B cell (primary cell): ENCODE data around the gene POLR3K. TPM values are rescaled to one million over a fixed set of nuclear protein-coding genes. Genes with fewer than 3 reads are reported as not detected.

ENCODE experiments used
- ATAC-seq: fragments of 200-7000 bp; cut with Tn5 transposase; one replicate; pipeline ENCODE4 v1.10.0; 2021; ENCODE audit warnings: low read depth, mild to moderate bottlenecking, moderate number of reproducible peaks, moderate library complexity
- CTCF ChIA-PET: fragments of 350-600 bp; sonication (Branson Sonifier 250); formaldehyde crosslinking; loops from one replicate; lab custom pipeline; 2021; ENCODE audit warnings: antibody characterized with exemption, inconsistent platforms; lab: Charles Lee
- POLR2A ChIA-PET: fragments of 350-600 bp; sonication (Branson Sonifier 250); formaldehyde crosslinking; loops from one replicate; lab custom pipeline; 2021; ENCODE audit warnings: antibody characterized with exemption; lab: Charles Lee
- DNase-seq: peaks from one replicate; pipeline ENCODE4 v3.0.0; 2013
- H2AFZ ChIP-seq: 2 replicates; pipeline ENCODE4 v1.6.1; 2012; ENCODE audit warnings: mild to moderate bottlenecking, low read depth, low read length; ENCODE audit not compliant: insufficient read depth, poor library complexity, severe bottlenecking
- H3K27ac ChIP-seq, 2 donors: 1 replicate in 1 of 2; 2 replicates in 1 of 2; pipeline ENCODE4 v1.5.1; 2012 to 2013; ENCODE audit warnings: low read length in 2 of 2, mild to moderate bottlenecking in 2 of 2, moderate library complexity in 1 of 2
- H3K27me3 ChIP-seq, 4 experiments: fragments of 200-600 bp in 1 of 4; sonication (generic) in 1 of 4; replicated peaks in 1 of 4; 1 replicate in 2 of 4; 2 replicates in 2 of 4; pipeline versions ENCODE4 v1.6.1 to v1.7.0; 2013 to 2016; ENCODE audit warnings: low read length in 3 of 4, mild to moderate bottlenecking in 2 of 4, mixed read lengths in 1 of 4, moderate library complexity in 1 of 4; ENCODE audit not compliant: insufficient read depth in 4 of 4, control insufficient read depth in 3 of 4; ENCODE audit errors: control extremely low read depth in 1 of 4
- H3K36me3 ChIP-seq, 2 experiments: replicated peaks in 1 of 2; 1 replicate in 1 of 2; 2 replicates in 1 of 2; pipeline versions ENCODE4 v1.6.1 to v1.7.1; 2013; ENCODE audit warnings: low read length in 1 of 2; ENCODE audit not compliant: insufficient read depth in 2 of 2, control insufficient read depth in 1 of 2; ENCODE audit errors: control extremely low read depth in 1 of 2, extremely low read depth in 1 of 2
- H3K4me1 ChIP-seq, 2 donors: fragments of 200-600 bp in 1 of 2; sonication (generic) in 1 of 2; 1 replicate in 1 of 2; 2 replicates in 1 of 2; pipeline versions ENCODE4 v1.5.1 to v1.6.1; 2013 to 2017; ENCODE audit warnings: low read length in 2 of 2; ENCODE audit not compliant: control insufficient read depth in 2 of 2, insufficient read depth in 2 of 2
- H3K4me2 ChIP-seq: replicated peaks from 2 replicates; pipeline ENCODE3; 2012; ENCODE audit warnings: mild to moderate bottlenecking, low read depth, low read length; ENCODE audit not compliant: poor library complexity, severe bottlenecking
- H3K4me3 ChIP-seq, 5 experiments: fragments of 200-600 bp in 1 of 5; sonication (generic) in 1 of 5; 1 replicate in 3 of 5; 2 replicates in 2 of 5; pipeline versions ENCODE4 v1.5.1 to v1.7.0; 2011 to 2016; ENCODE audit warnings: low read length in 4 of 5, mild to moderate bottlenecking in 4 of 5, low read depth in 2 of 5, control low read depth in 1 of 5, moderate library complexity in 1 of 5; ENCODE audit not compliant: insufficient read depth in 1 of 5; ENCODE audit errors: control extremely low read depth in 1 of 5, extremely low read depth in 1 of 5
- H3K79me2 ChIP-seq: fragments of 200-600 bp; sonication (generic); one replicate; pipeline ENCODE4 v1.6.0; 2016; ENCODE audit warnings: low read length; ENCODE audit not compliant: control insufficient read depth, insufficient read depth
- H3K9ac ChIP-seq: fragments of 200-600 bp; sonication (generic); 2 replicates; pipeline ENCODE4 v1.6.1; 2017; ENCODE audit warnings: mild to moderate bottlenecking, low read length, moderate library complexity
- H3K9me3 ChIP-seq, 3 donors: one replicate each; pipeline versions ENCODE4 v1.6.1 to v1.7.1; 2013; ENCODE audit warnings: low read length in 2 of 3; ENCODE audit not compliant: control insufficient read depth in 2 of 3, insufficient read depth in 1 of 3; ENCODE audit errors: control extremely low read depth in 1 of 3
- H4K20me1 ChIP-seq: 2 replicates; pipeline ENCODE4 v1.6.0; 2012; ENCODE audit warnings: mild to moderate bottlenecking, low read length; ENCODE audit not compliant: insufficient read depth, control insufficient read depth, poor library complexity, severe bottlenecking
- H3K27ac Mint-ChIP-seq: one replicate; pipeline ENCODE4 v1.8.0; 2021; ENCODE audit warnings: mixed read lengths
- H3K27me3 Mint-ChIP-seq: one replicate; pipeline ENCODE4 v1.8.0; 2021; ENCODE audit warnings: mixed read lengths
- H3K4me1 Mint-ChIP-seq: one replicate; pipeline ENCODE4 v1.8.0; 2021; ENCODE audit warnings: mixed read lengths
- H3K4me3 Mint-ChIP-seq: one replicate; pipeline ENCODE4 v1.8.0; 2021; ENCODE audit warnings: mixed read lengths
- H3K9me3 Mint-ChIP-seq: one replicate; pipeline ENCODE4 v1.8.0; 2022; ENCODE audit warnings: mixed read lengths; ENCODE audit not compliant: insufficient read depth
- EZH2 ChIP-seq: IDR thresholded peaks from 2 replicates; pipeline ENCODE4 v1.6.1; 2012; ENCODE audit warnings: borderline replicate concordance, low read depth, mild to moderate bottlenecking, moderate library complexity, low read length; ENCODE audit not compliant: insufficient read depth, poor library complexity, severe bottlenecking
- WGBS: methylation state at CpG from one replicate; pipeline ENCODE4 v1.1.5; 2013; ENCODE audit warnings: missing lambda C conversion rate; ENCODE audit not compliant: insufficient coverage; 5-methylcytosine and 5-hydroxymethylcytosine counted together
- intact Hi-C: fragments of 100-400 bp; cut with micrococcal nuclease; formaldehyde crosslinking; loops from one replicate; pipeline ENCODE4 v1.10.0; 2022
- polyA plus RNA-seq: library from polyadenylated mRNA; depleted of rRNA; stranded (reverse); fragments of >200 nt; gene quantifications from 2 replicates; pipeline ENCODE4 v1.2.3, GENCODE V29; 2012
- total RNA-seq, 2 donors: library from RNA; stranded (reverse); fragments of 120-200 nt in 1 of 2; gene quantifications; 1 replicate in 1 of 2; 2 replicates in 1 of 2; pipeline versions ENCODE4 v1.2.3 to v1.2.4, GENCODE V29; 2013 to 2022
- TF ChIP-seq, protein P1 (sequence below): fragments of 200-600 bp; IDR thresholded peaks from one replicate; pipeline ENCODE4 v1.8.0; 2022; ENCODE audit warnings: antibody characterized with exemption, mild to moderate bottlenecking

POLR3K gene
- total and polyA plus RNA-seq, 2 donors (not counting 1 experiment from before 2014, with no cell fraction given), result 26.3 to 34.9 TPM

DNA sequence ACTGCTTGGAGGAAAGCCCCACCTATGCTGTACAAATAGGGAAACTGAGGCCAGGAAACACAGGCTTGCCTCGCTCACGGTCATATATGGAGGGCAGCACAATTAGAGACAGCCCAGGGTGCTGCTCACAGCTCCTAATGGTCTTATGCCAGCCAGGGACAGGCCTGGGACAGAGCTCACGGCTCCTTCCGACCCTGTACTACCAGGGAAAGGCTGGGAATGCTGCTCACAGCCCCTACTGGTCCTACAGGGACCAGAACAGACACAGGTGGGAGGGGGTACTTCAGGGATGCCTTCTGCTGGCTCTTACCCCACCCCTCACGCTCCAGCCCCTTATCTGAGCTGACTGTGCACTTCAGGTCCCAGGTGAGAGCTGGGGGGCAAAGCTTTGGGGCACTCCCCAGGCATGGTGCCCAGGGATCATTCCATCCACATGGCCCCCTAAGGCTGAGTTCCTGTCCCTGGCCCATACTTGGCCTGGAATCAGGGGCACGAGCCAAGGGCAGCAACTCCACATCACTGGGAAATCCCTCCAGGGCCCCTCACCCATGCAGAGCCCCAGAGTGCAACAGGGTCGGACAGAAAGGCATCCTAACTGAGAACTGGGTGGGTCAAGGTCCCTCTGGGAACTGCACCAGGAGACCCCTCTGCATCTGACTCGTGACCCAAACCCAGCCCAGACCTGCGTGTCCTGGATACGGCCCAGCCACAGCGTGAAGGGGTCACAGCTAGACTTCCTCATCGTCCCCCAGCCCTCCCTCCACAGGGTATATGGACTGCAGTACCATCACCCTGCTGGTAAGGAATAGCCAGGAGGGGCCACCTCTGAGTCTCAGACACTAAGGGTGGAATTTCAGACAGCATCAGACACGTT is 13.1 kb upstream of the POLR3K start:
- Histone ChIP-seq H4K20me1 (no peaks in the 10 kb centered on the region), H3K4me2 (no peak overlapping the region), H2AFZ (no peak overlapping the region), H3K27ac (no peak overlapping the region), H3K27me3 (peaks cover 0 to 23% (median 6%) of the 10 kb centered on the region in 4 experiments), H3K4me1 (peaks cover 1 to 8% of the 10 kb centered on the region in 2 donors), H3K79me2 (no peaks in the 10 kb centered on the region), H3K9ac (no peak overlapping the region), H3K36me3 (no peaks in the 10 kb centered on the region), H3K4me3 (no peak overlapping the region), H3K9me3 (no peaks in the 10 kb centered on the region)
- CTCF ChIA-PET, result interaction anchor here (0.8 to 14.6 kb wide), 28 partner anchors 8 to 304 kb away, joined by 3 to 401 read pairs (median 8); partner anchors contain the start of genes MPG, MRPL28, POLR3K and SNRNP25
- POLR2A ChIA-PET, result interaction anchor here (0.8 to 1.5 kb wide), 4 partner anchors 12 to 30 kb away, joined by 3 to 9 read pairs (median 6); partner anchors contain the start of gene MPG
- no peak for TF ChIP-seq EZH2
- TF ChIP-seq, protein P1, sequence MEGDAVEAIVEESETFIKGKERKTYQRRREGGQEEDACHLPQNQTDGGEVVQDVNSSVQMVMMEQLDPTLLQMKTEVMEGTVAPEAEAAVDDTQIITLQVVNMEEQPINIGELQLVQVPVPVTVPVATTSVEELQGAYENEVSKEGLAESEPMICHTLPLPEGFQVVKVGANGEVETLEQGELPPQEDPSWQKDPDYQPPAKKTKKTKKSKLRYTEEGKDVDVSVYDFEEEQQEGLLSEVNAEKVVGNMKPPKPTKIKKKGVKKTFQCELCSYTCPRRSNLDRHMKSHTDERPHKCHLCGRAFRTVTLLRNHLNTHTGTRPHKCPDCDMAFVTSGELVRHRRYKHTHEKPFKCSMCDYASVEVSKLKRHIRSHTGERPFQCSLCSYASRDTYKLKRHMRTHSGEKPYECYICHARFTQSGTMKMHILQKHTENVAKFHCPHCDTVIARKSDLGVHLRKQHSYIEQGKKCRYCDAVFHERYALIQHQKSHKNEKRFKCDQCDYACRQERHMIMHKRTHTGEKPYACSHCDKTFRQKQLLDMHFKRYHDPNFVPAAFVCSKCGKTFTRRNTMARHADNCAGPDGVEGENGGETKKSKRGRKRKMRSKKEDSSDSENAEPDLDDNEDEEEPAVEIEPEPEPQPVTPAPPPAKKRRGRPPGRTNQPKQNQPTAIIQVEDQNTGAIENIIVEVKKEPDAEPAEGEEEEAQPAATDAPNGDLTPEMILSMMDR, result no peak
- Mint-ChIP-seq H3K27me3 (peaks cover 8% of the 10 kb centered on the region), H3K9me3 (no peaks in the 10 kb centered on the region), H3K27ac (no peak overlapping the region), H3K4me1 (peaks cover 7% of the 10 kb centered on the region), H3K4me3 (no peak overlapping the region)
- ATAC-seq (no peak), DNase-seq (no peak)
- intact Hi-C loops, result no loop called here
- 90% methylated on average over 13 of the region's 13 CpGs for WGBS
